Measurements from ENCODE around the gene PGLYRP2. TPM values are rescaled to one million over a fixed set of nuclear protein-coding genes. Genes with fewer than 3 reads are reported as not detected.

PGLYRP2 gene
- total and polyA plus RNA-seq, 2 donors (not counting 1 experiment from before 2014, with no cell fraction given): not detected

DNA sequence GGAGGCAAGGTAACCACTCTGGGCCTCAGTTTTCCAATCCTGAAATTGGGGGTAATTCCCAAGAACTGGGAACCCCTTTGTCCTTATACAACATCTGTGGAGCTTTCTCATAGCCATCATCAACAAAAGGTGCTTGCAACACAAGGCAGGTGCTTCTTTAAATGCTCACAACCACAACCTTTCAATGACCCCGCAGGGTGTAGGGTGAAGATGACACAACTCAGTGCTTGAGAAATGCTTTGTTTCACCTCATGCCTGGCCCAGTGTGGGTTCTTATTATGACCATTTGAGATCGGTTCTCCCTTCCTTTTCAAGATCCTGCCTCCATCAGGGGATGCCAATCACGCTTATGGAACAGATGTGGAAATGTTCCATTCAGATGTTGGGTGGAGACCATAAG is 38.0 kb downstream of the PGLYRP2 start:
- Histone ChIP-seq H3K4me2 (ENCODE audit: extremely low read depth, insufficient read depth, low read length) (no peak overlapping the region), H3K27me3 (ENCODE audit: control insufficient read depth, insufficient read depth, low read length) (no peaks in the 10 kb centered on the region), H4K20me1 (ENCODE audit: control insufficient read depth, extremely low read depth, insufficient read depth, low read length) (no peaks in the 10 kb centered on the region), H3K27ac (ENCODE audit: insufficient read depth, low read length) (no peak overlapping the region), H3K36me3 (ENCODE audit: control insufficient read depth, insufficient read depth, low read length) (no peaks in the 10 kb centered on the region), H3K4me1 (ENCODE audit: control insufficient read depth, extremely low read depth, insufficient read depth, low read length) (no peaks in the 10 kb centered on the region), H3K4me3 (replicated peaks in 1 of 4; ENCODE audit: control extremely low read depth in 1 of 4, insufficient read depth in 1 of 4, low read depth in 3 of 4, low read length in 4 of 4) (no peak overlapping the region), H3K9ac (ENCODE audit: insufficient read depth, low read length) (no peak overlapping the region), H2AFZ (ENCODE audit: low read length) (no peak overlapping the region), H3K9me3 (ENCODE audit: control insufficient read depth, insufficient read depth, low read depth, low read length) (no peaks in the 10 kb centered on the region), H3K79me2 (ENCODE audit: control insufficient read depth, insufficient read depth, low read length) (no peaks in the 10 kb centered on the region)
- TF ChIP-seq EZH2 (IDR thresholded peaks at IDR 0.05; ENCODE audit: low read length, missing control alignments): no peak
- TF ChIP-seq, protein P1, sequence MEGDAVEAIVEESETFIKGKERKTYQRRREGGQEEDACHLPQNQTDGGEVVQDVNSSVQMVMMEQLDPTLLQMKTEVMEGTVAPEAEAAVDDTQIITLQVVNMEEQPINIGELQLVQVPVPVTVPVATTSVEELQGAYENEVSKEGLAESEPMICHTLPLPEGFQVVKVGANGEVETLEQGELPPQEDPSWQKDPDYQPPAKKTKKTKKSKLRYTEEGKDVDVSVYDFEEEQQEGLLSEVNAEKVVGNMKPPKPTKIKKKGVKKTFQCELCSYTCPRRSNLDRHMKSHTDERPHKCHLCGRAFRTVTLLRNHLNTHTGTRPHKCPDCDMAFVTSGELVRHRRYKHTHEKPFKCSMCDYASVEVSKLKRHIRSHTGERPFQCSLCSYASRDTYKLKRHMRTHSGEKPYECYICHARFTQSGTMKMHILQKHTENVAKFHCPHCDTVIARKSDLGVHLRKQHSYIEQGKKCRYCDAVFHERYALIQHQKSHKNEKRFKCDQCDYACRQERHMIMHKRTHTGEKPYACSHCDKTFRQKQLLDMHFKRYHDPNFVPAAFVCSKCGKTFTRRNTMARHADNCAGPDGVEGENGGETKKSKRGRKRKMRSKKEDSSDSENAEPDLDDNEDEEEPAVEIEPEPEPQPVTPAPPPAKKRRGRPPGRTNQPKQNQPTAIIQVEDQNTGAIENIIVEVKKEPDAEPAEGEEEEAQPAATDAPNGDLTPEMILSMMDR (conservative IDR thresholded peaks at IDR 0.05 in 1 of 2, IDR thresholded peaks at IDR 0.05 in 1 of 2; ENCODE audit: low read depth in 1 of 2, low read length in 2 of 2): no peak
- no peak for DNase-seq (ENCODE audit: low read depth in 2 of 2)

DNA sequence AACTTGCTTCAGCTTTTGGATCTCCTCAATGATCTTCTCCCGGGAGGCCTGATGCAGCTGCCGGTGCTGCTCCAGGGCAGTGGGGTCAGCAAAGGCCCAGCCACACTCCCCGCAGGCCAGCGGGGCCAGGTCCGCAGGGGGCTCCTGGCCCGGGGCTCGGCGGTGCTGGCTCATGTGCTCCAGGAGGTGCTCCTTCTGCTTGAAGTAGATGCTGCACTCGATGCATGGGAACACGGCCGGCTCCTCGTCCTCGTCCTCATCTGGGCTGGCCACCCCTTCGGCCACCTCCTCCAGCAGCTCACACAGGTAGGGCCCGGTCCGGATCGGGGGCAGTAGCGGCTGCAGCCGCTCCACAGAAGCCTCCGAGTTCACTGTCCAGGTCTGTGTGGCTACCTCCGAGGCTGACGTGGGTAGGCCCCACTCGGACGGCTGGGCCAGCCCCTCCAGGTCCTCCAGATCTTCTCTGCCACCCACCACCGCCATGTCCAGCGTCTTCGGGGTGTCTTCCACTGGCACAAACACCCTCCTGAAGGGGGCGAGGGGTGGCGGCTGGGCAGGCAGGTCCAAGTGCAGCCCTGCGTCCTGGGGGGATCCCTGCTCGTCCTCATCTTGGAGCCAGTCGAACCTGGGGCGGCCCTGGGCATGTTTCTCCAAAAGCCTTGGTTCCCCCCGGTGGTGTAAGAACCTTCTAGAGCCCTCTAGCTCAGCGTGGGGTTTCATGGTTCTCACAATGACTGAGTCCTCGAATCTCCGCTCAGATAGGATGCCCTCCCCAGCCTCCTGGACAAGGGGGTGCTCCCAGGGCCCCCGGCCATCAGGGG is 39.3 kb downstream of the PGLYRP2 start:
- DNase-seq (ENCODE audit: low read depth in 2 of 2): no peak
- Histone ChIP-seq H4K20me1 (ENCODE audit: control insufficient read depth, extremely low read depth, insufficient read depth, low read length) (no peaks in the 10 kb centered on the region), H3K4me2 (ENCODE audit: extremely low read depth, insufficient read depth, low read length) (no peak overlapping the region), H3K9ac (ENCODE audit: insufficient read depth, low read length) (no peak overlapping the region), H3K4me1 (ENCODE audit: control insufficient read depth, extremely low read depth, insufficient read depth, low read length) (no peaks in the 10 kb centered on the region), H3K79me2 (ENCODE audit: control insufficient read depth, insufficient read depth, low read length) (no peaks in the 10 kb centered on the region), H3K9me3 (ENCODE audit: control insufficient read depth, insufficient read depth, low read depth, low read length) (no peaks in the 10 kb centered on the region), H3K27me3 (ENCODE audit: control insufficient read depth, insufficient read depth, low read length) (no peaks in the 10 kb centered on the region), H3K36me3 (ENCODE audit: control insufficient read depth, insufficient read depth, low read length) (no peaks in the 10 kb centered on the region), H3K4me3 (replicated peaks in 1 of 4; ENCODE audit: control extremely low read depth in 1 of 4, insufficient read depth in 1 of 4, low read depth in 3 of 4, low read length in 4 of 4) (no peak overlapping the region), H3K27ac (ENCODE audit: insufficient read depth, low read length) (no peak overlapping the region), H2AFZ (ENCODE audit: low read length) (no peak overlapping the region)
- no peak for TF ChIP-seq EZH2 (IDR thresholded peaks at IDR 0.05; ENCODE audit: low read length, missing control alignments)
- TF ChIP-seq, protein P1 (conservative IDR thresholded peaks at IDR 0.05 in 1 of 2, IDR thresholded peaks at IDR 0.05 in 1 of 2; ENCODE audit: low read depth in 1 of 2, low read length in 2 of 2): no peak

DNA sequence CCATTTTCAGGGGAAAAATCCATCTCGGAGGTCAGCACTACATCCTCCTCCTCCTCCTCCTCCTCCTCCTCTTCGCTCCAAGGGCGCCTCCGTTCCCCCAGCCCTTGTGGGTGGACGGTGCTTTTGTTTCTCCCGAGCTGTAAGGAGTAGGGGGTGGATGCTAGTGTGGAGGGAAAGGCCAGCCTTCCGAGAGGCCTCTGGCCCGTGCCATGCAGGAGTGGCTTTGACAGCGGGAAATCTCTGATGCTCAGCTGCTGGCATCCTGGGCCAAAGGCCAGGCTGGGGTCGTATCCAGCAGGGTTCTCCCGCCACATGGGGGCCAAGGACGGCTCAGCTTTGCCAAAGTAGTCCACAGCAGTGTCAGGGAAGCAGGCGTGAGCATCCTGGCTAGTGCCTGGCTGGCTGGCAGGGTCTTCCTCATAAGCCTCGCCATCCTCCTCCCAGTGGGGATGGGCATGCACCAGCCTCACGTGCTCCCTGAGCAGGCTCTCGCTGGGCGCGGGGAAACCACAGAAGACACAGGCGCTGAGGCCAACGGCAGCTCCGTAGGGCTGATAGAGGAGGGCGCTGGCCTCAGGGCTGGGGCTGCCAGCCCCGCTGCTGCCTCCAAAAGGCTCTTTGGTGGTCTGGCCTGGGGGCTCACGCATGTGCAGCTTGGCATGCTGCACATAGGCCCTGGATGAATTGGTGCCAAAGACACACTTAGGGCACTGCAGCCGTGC is 40.1 kb downstream of the PGLYRP2 start:
- no peaks in the 10 kb centered on the region for H3K9me3 ChIP-seq (ENCODE audit: control insufficient read depth, insufficient read depth, low read depth, low read length)
- no peak overlapping the region for H3K27ac ChIP-seq (ENCODE audit: insufficient read depth, low read length)
- no peak overlapping the region for H3K9ac ChIP-seq (ENCODE audit: insufficient read depth, low read length)
- H3K27me3 ChIP-seq (ENCODE audit: control insufficient read depth, insufficient read depth, low read length): no peaks in the 10 kb centered on the region
- H3K36me3 ChIP-seq (ENCODE audit: control insufficient read depth, insufficient read depth, low read length): no peaks in the 10 kb centered on the region
- no peak overlapping the region for H3K4me2 ChIP-seq (ENCODE audit: extremely low read depth, insufficient read depth, low read length)
- TF ChIP-seq, protein P1 (conservative IDR thresholded peaks at IDR 0.05 in 1 of 2, IDR thresholded peaks at IDR 0.05 in 1 of 2; ENCODE audit: low read depth in 1 of 2, low read length in 2 of 2): no peak
- TF ChIP-seq EZH2 (IDR thresholded peaks at IDR 0.05; ENCODE audit: low read length, missing control alignments): no peak
- no peak overlapping the region for H2AFZ ChIP-seq (ENCODE audit: low read length)
- no peak for DNase-seq (ENCODE audit: low read depth in 2 of 2)
- H3K4me1 ChIP-seq (ENCODE audit: control insufficient read depth, extremely low read depth, insufficient read depth, low read length): no peaks in the 10 kb centered on the region
- H3K4me3 ChIP-seq (replicated peaks in 1 of 4; ENCODE audit: control extremely low read depth in 1 of 4, insufficient read depth in 1 of 4, low read depth in 3 of 4, low read length in 4 of 4): no peak overlapping the region
- H4K20me1 ChIP-seq (ENCODE audit: control insufficient read depth, extremely low read depth, insufficient read depth, low read length): no peaks in the 10 kb centered on the region
- H3K79me2 ChIP-seq (ENCODE audit: control insufficient read depth, insufficient read depth, low read length): no peaks in the 10 kb centered on the region

All from fibroblast of lung (primary cell).